ENCODE data around the gene MEIKIN. TPM values are rescaled to one million over a fixed set of nuclear protein-coding genes. Genes with fewer than 3 reads are reported as not detected.
"Not testable (repeated sequence)": the region's sequence is repeated elsewhere in the genome, so short reads cannot be mapped to it uniquely, and the experiment has no call there.

MEIKIN gene
- total and polyA plus RNA-seq, 4 donors, result 0.17 to 1.9 (median 0.73) TPM

- H3K27ac ChIP-seq (ENCODE audit: low read depth, low read length); H3K27me3 ChIP-seq (ENCODE audit: control insufficient read depth, insufficient read depth, low read length); DNase-seq (ENCODE audit: low read depth in 4 of 6, low spot score in 6 of 6); H3K36me3 ChIP-seq (ENCODE audit: control insufficient read depth, insufficient read depth, low read length); H3K4me3 ChIP-seq (ENCODE audit: low read depth, low read length); H3K4me1 ChIP-seq (ENCODE audit: control insufficient read depth, insufficient read depth, low read length); H3K9me3 ChIP-seq (ENCODE audit: control insufficient read depth, insufficient read depth, low read length): not testable (repeated sequence)
- 95% methylated on average over 8 of the region's 12 CpGs for WGBS (ENCODE audit: insufficient coverage)
Measured at GRCh38 chr5:131871251-131871650, 74.2 kb downstream of the MEIKIN start.

- Histone ChIP-seq H3K36me3 (ENCODE audit: control insufficient read depth, insufficient read depth, low read length) (no peaks in the 10 kb centered on the region), H3K27me3 (ENCODE audit: control insufficient read depth, insufficient read depth, low read length) (no peaks in the 10 kb centered on the region), H3K27ac (ENCODE audit: low read depth, low read length) (no peak overlapping the region), H3K4me1 (ENCODE audit: control insufficient read depth, insufficient read depth, low read length) (no peaks in the 10 kb centered on the region), H3K4me3 (ENCODE audit: low read depth, low read length) (no peak overlapping the region), H3K9me3 (ENCODE audit: control insufficient read depth, insufficient read depth, low read length) (peaks cover 9% of the 10 kb centered on the region)
- DNase-seq (ENCODE audit: low read depth in 4 of 6, low spot score in 6 of 6), result no peak
- WGBS (ENCODE audit: insufficient coverage), result no CpG with 5 or more reads among the region's 2 CpGs
Measured at GRCh38 chr5:131867524-131867923, 77.9 kb downstream of the MEIKIN start.

GRCh38 chr5:131863700-131864099 lies 81.8 kb downstream of the MEIKIN start:
- 100% methylated on average over 2 of the region's 5 CpGs for WGBS (ENCODE audit: insufficient coverage)
- Histone ChIP-seq H3K27me3 (ENCODE audit: control insufficient read depth, insufficient read depth, low read length) (no peaks in the 10 kb centered on the region), H3K9me3 (ENCODE audit: control insufficient read depth, insufficient read depth, low read length) (peaks cover 9% of the 10 kb centered on the region), H3K4me1 (ENCODE audit: control insufficient read depth, insufficient read depth, low read length) (no peaks in the 10 kb centered on the region), H3K4me3 (ENCODE audit: low read depth, low read length) (no peak overlapping the region), H3K36me3 (ENCODE audit: control insufficient read depth, insufficient read depth, low read length) (no peaks in the 10 kb centered on the region), H3K27ac (ENCODE audit: low read depth, low read length) (no peak overlapping the region)
- no peak for DNase-seq (ENCODE audit: low read depth in 4 of 6, low spot score in 6 of 6)

DNA sequence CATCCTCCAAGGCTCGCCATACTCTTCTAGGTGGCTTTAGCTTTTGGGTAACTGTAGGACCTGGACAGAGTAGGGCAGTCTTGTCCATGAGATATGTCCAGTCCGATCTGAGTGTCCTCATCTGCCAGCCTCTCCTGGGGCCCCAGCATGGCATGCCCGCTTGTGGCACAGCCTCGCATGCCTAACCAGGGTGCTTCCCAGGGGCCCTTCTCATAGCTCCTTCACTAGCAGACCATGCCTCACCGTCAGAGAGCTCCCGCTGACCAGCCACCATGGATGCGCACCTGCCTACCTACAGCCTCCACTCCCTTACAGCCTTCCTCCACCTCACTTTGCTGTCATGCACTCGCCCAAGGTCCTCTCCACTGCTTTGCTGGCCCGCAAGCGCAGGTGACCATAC lies 88.1 kb downstream of the MEIKIN start:
- Histone ChIP-seq H3K27ac (ENCODE audit: low read depth, low read length) (no peak overlapping the region), H3K36me3 (ENCODE audit: control insufficient read depth, insufficient read depth, low read length) (no peaks in the 10 kb centered on the region), H3K4me3 (ENCODE audit: low read depth, low read length) (no peak overlapping the region), H3K27me3 (ENCODE audit: control insufficient read depth, insufficient read depth, low read length) (no peaks in the 10 kb centered on the region), H3K9me3 (ENCODE audit: control insufficient read depth, insufficient read depth, low read length) (no peaks in the 10 kb centered on the region), H3K4me1 (ENCODE audit: control insufficient read depth, insufficient read depth, low read length) (no peaks in the 10 kb centered on the region)
- DNase-seq (ENCODE audit: low read depth in 4 of 6, low spot score in 6 of 6), result no peak
- WGBS (ENCODE audit: insufficient coverage), result 95% methylated on average over 10 of the region's 10 CpGs

- WGBS (ENCODE audit: insufficient coverage), result 98% methylated on average over 3 of the region's 3 CpGs
- Histone ChIP-seq H3K27ac (ENCODE audit: low read depth, low read length) (no peak overlapping the region), H3K27me3 (ENCODE audit: control insufficient read depth, insufficient read depth, low read length) (no peaks in the 10 kb centered on the region), H3K4me3 (ENCODE audit: low read depth, low read length) (no peak overlapping the region), H3K36me3 (ENCODE audit: control insufficient read depth, insufficient read depth, low read length) (no peaks in the 10 kb centered on the region), H3K9me3 (ENCODE audit: control insufficient read depth, insufficient read depth, low read length) (no peaks in the 10 kb centered on the region), H3K4me1 (ENCODE audit: control insufficient read depth, insufficient read depth, low read length) (no peaks in the 10 kb centered on the region)
- no peak for DNase-seq (ENCODE audit: low read depth in 4 of 6, low spot score in 6 of 6)
Measured at GRCh38 chr5:131855452-131855851, 90.0 kb downstream of the MEIKIN start.

DNA sequence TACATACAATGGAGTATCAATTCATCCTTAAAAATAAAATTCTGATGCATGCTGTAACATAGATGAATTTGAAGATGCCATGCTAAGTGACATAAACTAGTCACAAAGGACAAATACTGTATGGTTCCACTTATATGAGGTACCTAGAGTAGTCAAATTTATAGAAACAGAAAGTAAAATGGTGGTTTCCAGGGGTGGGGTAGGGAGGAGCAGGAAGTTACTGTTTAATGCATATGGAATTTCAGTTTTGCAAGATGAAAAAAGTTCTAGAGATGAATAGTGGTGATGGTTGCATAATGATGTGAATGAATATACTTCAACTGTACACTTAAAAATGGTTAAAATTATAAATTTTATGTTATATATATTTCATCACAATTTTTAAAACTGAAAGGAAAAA lies 91.3 kb downstream of the MEIKIN start:
- Histone ChIP-seq H3K27ac (ENCODE audit: low read depth, low read length) (no peak overlapping the region), H3K4me3 (ENCODE audit: low read depth, low read length) (no peak overlapping the region), H3K9me3 (ENCODE audit: control insufficient read depth, insufficient read depth, low read length) (no peaks in the 10 kb centered on the region), H3K36me3 (ENCODE audit: control insufficient read depth, insufficient read depth, low read length) (no peaks in the 10 kb centered on the region), H3K27me3 (ENCODE audit: control insufficient read depth, insufficient read depth, low read length) (no peaks in the 10 kb centered on the region), H3K4me1 (ENCODE audit: control insufficient read depth, insufficient read depth, low read length) (no peaks in the 10 kb centered on the region)
- DNase-seq (ENCODE audit: low read depth in 4 of 6, low spot score in 6 of 6), result no peak

DNA sequence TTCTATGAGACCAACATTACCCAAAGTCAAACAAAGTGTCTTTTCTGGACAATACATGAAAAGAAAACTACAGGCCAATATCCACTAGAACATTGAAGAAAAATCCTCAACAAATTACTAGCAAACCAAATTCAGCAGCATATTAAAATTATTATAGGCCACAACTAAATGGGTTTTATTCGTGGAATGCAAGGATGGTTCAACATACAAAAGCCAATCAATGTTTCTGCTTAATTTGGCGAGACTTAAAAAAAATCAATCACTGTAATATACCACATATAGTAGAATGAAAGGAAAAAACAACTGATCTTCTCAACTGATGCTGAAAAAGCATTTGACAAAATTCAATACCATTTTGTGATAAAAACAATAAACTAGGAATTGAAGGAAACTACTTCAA lies 96.8 kb downstream of the MEIKIN start:
- Histone ChIP-seq H3K27ac (ENCODE audit: low read depth, low read length) (no peak overlapping the region), H3K4me3 (ENCODE audit: low read depth, low read length) (no peak overlapping the region), H3K9me3 (ENCODE audit: control insufficient read depth, insufficient read depth, low read length) (peaks cover 9% of the 10 kb centered on the region), H3K4me1 (ENCODE audit: control insufficient read depth, insufficient read depth, low read length) (no peaks in the 10 kb centered on the region), H3K27me3 (ENCODE audit: control insufficient read depth, insufficient read depth, low read length) (no peaks in the 10 kb centered on the region), H3K36me3 (ENCODE audit: control insufficient read depth, insufficient read depth, low read length) (no peaks in the 10 kb centered on the region)
- DNase-seq (ENCODE audit: low read depth in 4 of 6, low spot score in 6 of 6), result no peak
- no CpG with 5 or more reads among the region's 2 CpGs for WGBS (ENCODE audit: insufficient coverage)

DNA sequence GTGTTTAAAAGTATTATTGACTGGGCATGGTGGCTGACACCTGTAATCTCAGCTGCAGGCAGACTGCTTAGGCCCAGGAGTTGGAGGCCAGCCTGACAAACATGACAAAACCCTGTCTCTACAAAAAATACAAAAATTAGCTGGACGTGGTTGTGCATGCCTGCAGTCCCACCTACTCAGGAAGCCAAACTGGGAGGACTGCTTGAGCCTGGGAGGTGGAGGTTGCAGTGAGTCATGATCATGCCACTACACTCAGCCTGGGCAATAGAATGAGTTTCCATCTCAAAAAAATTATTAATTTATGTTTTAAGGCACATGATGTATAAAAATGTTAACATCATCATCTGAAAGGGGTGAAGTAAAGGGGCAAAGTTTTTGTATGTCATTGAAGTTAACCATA lies 98.9 kb downstream of the MEIKIN start:
- Histone ChIP-seq H3K27me3 (ENCODE audit: control insufficient read depth, insufficient read depth, low read length) (no peaks in the 10 kb centered on the region), H3K27ac (ENCODE audit: low read depth, low read length) (no peak overlapping the region), H3K4me3 (ENCODE audit: low read depth, low read length) (no peak overlapping the region), H3K36me3 (ENCODE audit: control insufficient read depth, insufficient read depth, low read length) (no peaks in the 10 kb centered on the region), H3K4me1 (ENCODE audit: control insufficient read depth, insufficient read depth, low read length) (no peaks in the 10 kb centered on the region), H3K9me3 (ENCODE audit: control insufficient read depth, insufficient read depth, low read length) (peaks cover 12% of the 10 kb centered on the region)
- no CpG with 5 or more reads among the region's 1 CpG for WGBS (ENCODE audit: insufficient coverage)
- no peak for DNase-seq (ENCODE audit: low read depth in 4 of 6, low spot score in 6 of 6)

DNA sequence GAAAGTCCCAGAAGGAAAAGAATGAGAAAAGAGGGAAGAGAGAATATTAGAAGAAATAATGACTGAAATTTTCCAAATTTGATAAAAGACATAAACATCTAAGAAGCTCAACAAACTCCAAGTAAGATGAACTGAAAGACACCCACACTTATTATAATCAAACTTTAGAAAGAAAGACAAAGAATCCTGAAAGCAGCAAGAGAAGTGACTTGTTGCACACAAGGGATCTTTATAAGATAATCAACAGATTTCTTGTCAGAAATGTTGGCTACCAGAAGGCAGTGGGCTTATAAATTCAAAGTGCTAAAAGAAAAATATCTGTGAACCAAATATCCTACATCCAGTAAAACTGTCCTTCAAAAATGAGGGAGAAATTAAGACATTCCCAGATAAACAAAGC lies 99.6 kb downstream of the MEIKIN start:
- H3K36me3 ChIP-seq (ENCODE audit: control insufficient read depth, insufficient read depth, low read length), result no peaks in the 10 kb centered on the region
- H3K4me1 ChIP-seq (ENCODE audit: control insufficient read depth, insufficient read depth, low read length), result no peaks in the 10 kb centered on the region
- H3K27me3 ChIP-seq (ENCODE audit: control insufficient read depth, insufficient read depth, low read length), result no peaks in the 10 kb centered on the region
- H3K27ac ChIP-seq (ENCODE audit: low read depth, low read length), result no peak overlapping the region
- no peak for DNase-seq (ENCODE audit: low read depth in 4 of 6, low spot score in 6 of 6)
- peaks cover 12% of the 10 kb centered on the region for H3K9me3 ChIP-seq (ENCODE audit: control insufficient read depth, insufficient read depth, low read length)
- H3K4me3 ChIP-seq (ENCODE audit: low read depth, low read length), result no peak overlapping the region

- not testable (repeated sequence) for H3K4me3 ChIP-seq (ENCODE audit: low read depth, low read length); H3K27ac ChIP-seq (ENCODE audit: low read depth, low read length); H3K36me3 ChIP-seq (ENCODE audit: control insufficient read depth, insufficient read depth, low read length); H3K4me1 ChIP-seq (ENCODE audit: control insufficient read depth, insufficient read depth, low read length); H3K9me3 ChIP-seq (ENCODE audit: control insufficient read depth, insufficient read depth, low read length); H3K27me3 ChIP-seq (ENCODE audit: control insufficient read depth, insufficient read depth, low read length); DNase-seq (ENCODE audit: low read depth in 4 of 6, low spot score in 6 of 6)
- WGBS (ENCODE audit: insufficient coverage), result 80% methylated on average over 1 of the region's 1 CpG
Measured at GRCh38 chr5:131842971-131843370, 102.5 kb downstream of the MEIKIN start.

DNA sequence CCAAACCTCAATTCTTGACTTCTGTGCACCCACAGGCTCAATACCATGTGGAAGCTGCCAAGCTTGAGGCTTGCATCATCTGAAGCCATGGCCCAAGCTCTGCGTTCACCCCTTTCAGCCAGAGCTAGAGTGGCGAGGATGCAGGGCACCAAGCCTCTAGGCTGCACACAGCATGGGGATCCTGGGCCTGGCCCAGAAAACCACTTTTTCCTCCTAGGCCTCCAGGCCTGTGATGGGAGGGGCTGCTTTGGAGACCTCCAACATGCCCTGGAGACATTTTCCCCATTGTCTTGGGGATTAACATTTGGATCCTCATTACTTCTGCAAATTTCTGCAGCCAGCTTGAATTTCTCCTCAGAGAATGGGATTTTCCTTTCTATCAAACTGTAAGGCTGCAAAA lies 112.8 kb downstream of the MEIKIN start:
- not testable (repeated sequence) for H3K36me3 ChIP-seq (ENCODE audit: control insufficient read depth, insufficient read depth, low read length); H3K9me3 ChIP-seq (ENCODE audit: control insufficient read depth, insufficient read depth, low read length); H3K4me3 ChIP-seq (ENCODE audit: low read depth, low read length); DNase-seq (ENCODE audit: low read depth in 4 of 6, low spot score in 6 of 6); H3K27ac ChIP-seq (ENCODE audit: low read depth, low read length); H3K4me1 ChIP-seq (ENCODE audit: control insufficient read depth, insufficient read depth, low read length); H3K27me3 ChIP-seq (ENCODE audit: control insufficient read depth, insufficient read depth, low read length)
- WGBS (ENCODE audit: insufficient coverage), result 96% methylated on average over 2 of the region's 2 CpGs

Data from spinal cord (tissue), 10 donors.